ENCODE results near the gene UQCR11.

UQCR11 gene

GRCh38 chr19:1572795-1573194, 32.5 kb downstream of the UQCR11 start:
- TF ChIP-seq TEAD4 (IDR thresholded peaks at IDR 0.05) = no peak
- no peak for TF ChIP-seq RAD21 (IDR thresholded peaks at IDR 0.05; ENCODE audit: low read depth)
- no peak for TF ChIP-seq USF1 (IDR thresholded peaks at IDR 0.05)
- no peak for TF ChIP-seq CEBPB (IDR thresholded peaks at IDR 0.05)
- no peak for TF ChIP-seq ZBTB7A (IDR thresholded peaks at IDR 0.05; ENCODE audit: low read depth)
- no peak for TF ChIP-seq YY1 (IDR thresholded peaks at IDR 0.05; ENCODE audit: low read depth)
- no peak for TF ChIP-seq NFIC (IDR thresholded peaks at IDR 0.05)
- no peak for TF ChIP-seq TCF12 (IDR thresholded peaks at IDR 0.05; ENCODE audit: low read depth)

DNA sequence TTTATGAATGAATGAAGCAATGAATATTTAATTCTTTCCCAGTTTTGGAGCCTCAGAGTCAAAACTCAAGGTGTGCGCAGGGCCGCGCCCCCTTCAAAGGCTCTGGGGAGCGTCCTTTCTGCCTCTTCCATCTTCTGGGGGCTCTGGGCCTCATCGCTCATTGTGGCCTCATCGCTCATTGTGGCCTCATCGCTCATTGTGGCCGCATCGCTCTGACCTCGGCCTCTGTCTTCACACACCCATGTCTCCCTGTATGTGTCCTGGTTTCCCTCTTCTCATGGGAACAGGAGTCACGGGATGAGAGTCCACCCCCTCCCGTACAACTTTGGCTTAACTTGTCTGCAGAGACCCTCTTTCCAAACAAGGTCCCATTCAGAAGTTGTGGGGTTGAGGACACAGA, 33.9 kb downstream of the UQCR11 start:
- TF ChIP-seq CEBPB (IDR thresholded peaks at IDR 0.05) (no peak), MAX (IDR thresholded peaks at IDR 0.05) (no peak), TEAD4 (IDR thresholded peaks at IDR 0.05) (no peak), TCF12 (IDR thresholded peaks at IDR 0.05; ENCODE audit: low read depth) (no peak), REST (IDR thresholded peaks at IDR 0.05; ENCODE audit: low read depth) (no peak), TAF1 (IDR thresholded peaks at IDR 0.05; ENCODE audit: low read depth) (no peak), ZBTB7A (IDR thresholded peaks at IDR 0.05; ENCODE audit: low read depth) (no peak), USF1 (IDR thresholded peaks at IDR 0.05) (no peak), EGR1 (IDR thresholded peaks at IDR 0.05) (no peak), YY1 (IDR thresholded peaks at IDR 0.05; ENCODE audit: low read depth) (no peak), NFIC (IDR thresholded peaks at IDR 0.05) (no peak), CREB1 (IDR thresholded peaks at IDR 0.05; ENCODE audit: low read depth) (no peak), FOXM1 (IDR thresholded peaks at IDR 0.05; ENCODE audit: borderline replicate concordance, low read depth) (no peak)

DNA sequence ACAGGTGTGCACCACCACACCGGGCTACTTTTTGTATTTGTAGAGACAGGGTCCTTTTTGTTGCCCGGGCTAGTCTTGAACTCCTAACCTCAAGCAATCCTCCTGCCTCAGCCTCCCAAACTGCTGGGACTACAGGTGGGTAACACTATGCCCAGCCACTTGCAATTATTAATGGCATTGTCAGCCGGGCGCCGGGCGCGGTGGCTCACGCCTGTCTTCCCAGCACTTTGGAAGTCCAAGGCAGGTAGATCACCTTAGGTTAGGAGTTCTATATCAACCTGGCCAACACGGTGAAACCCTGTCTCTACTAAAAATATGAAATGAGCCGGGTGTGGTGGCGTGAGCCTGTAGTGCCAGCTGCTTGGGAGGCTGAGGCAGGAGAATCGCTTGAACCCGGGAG, 34.4 kb downstream of the UQCR11 start:
- no peak for TF ChIP-seq TCF12 (IDR thresholded peaks at IDR 0.05; ENCODE audit: low read depth)
- TF ChIP-seq CREB1 (IDR thresholded peaks at IDR 0.05; ENCODE audit: low read depth) = no peak
- TF ChIP-seq NFIC (IDR thresholded peaks at IDR 0.05) = no peak
- no peak for TF ChIP-seq ZBTB7A (IDR thresholded peaks at IDR 0.05; ENCODE audit: low read depth)
- TF ChIP-seq REST (IDR thresholded peaks at IDR 0.05; ENCODE audit: low read depth) = no peak
- no peak for TF ChIP-seq MAX (IDR thresholded peaks at IDR 0.05)
- TF ChIP-seq TEAD4 (IDR thresholded peaks at IDR 0.05) = no peak
- no peak for TF ChIP-seq FOXM1 (IDR thresholded peaks at IDR 0.05; ENCODE audit: borderline replicate concordance, low read depth)

DNA sequence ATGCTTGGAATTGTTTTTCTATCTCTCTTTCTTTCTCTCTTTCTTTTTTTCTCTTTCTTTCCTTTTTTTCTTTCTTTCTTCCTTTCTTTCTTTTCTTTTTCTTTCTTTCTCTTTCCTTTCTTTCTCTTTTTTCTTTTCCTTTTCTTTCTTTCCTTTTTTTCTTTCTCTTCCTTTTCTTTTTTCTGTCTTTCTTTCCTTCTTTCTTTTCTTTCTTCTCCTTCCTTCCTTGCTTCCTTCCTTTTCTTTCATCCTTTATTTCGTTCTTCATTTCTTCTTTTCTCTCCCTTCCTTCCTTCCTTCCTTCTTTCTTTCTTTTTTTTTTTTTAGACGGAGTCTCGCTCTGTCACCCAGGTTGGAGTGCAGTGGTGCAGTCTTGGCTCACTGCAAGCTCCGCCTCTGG, 35.3 kb downstream of the UQCR11 start:
- TF ChIP-seq ZBTB7A (IDR thresholded peaks at IDR 0.05; ENCODE audit: low read depth) (no peak), MAX (IDR thresholded peaks at IDR 0.05) (no peak), USF1 (IDR thresholded peaks at IDR 0.05) (no peak), CEBPB (IDR thresholded peaks at IDR 0.05) (no peak), FOXM1 (IDR thresholded peaks at IDR 0.05; ENCODE audit: borderline replicate concordance, low read depth) (no peak), TEAD4 (IDR thresholded peaks at IDR 0.05) (no peak), TAF1 (IDR thresholded peaks at IDR 0.05; ENCODE audit: low read depth) (no peak), YY1 (IDR thresholded peaks at IDR 0.05; ENCODE audit: low read depth) (no peak), TCF12 (IDR thresholded peaks at IDR 0.05; ENCODE audit: low read depth) (no peak), CREB1 (IDR thresholded peaks at IDR 0.05; ENCODE audit: low read depth) (no peak), EGR1 (IDR thresholded peaks at IDR 0.05) (no peak), EP300 (IDR thresholded peaks at IDR 0.05; ENCODE audit: borderline replicate concordance) (no peak)

DNA sequence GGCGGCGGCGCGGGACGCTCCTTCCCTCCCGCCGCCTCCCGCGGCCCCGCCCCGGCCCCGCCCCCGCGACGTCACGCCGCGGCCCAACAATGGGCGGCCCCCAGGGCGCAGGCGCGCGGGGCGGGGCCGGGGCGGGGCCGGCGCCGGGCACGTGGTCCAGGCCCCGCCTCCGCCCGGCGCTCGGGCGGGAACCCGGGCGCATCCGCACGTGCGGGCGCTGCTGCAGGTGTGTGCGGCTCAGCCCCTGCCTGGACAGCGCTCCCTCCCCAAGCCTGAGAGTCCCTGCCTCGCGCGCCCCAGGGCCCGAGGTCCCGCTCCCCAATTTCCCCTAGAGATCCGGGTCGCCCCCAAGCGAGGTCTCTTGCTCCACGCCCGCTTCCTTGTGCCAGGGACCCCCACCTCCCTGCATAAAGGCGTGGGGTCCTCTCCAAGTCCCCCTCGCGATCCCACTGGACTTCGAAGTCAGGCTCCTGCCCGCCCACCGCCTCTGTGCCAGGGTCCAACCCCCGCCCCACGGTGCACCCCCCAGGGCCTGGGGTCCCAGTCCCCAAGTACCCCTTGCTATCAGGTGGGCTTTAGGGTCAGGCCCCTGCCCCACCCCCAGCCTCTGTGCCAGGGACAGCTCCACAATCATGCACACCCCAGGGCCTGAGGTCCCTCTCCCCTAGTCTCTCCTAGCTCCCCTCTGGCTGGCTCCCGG, 36.8 kb downstream of the UQCR11 start, which contains the start of gene MEX3D:
MEX3D (minus strand) TSS at position 6 of the 700 bp plus-strand sequence. CDS start 267 bp downstream, outside the sequence.
- TF ChIP-seq USF1 (IDR thresholded peaks at IDR 0.05) = peak; percentile 84
- TF ChIP-seq NFIC (IDR thresholded peaks at IDR 0.05) = no peak
- no peak for TF ChIP-seq FOXM1 (IDR thresholded peaks at IDR 0.05; ENCODE audit: borderline replicate concordance, low read depth)
- TF ChIP-seq TAF1 (IDR thresholded peaks at IDR 0.05; ENCODE audit: low read depth) = no peak
- TF ChIP-seq YY1 (IDR thresholded peaks at IDR 0.05; ENCODE audit: low read depth) = no peak
- peak; percentile 99 for TF ChIP-seq MAX (IDR thresholded peaks at IDR 0.05)
- no peak for TF ChIP-seq EP300 (IDR thresholded peaks at IDR 0.05; ENCODE audit: borderline replicate concordance)
- TF ChIP-seq TEAD4 (IDR thresholded peaks at IDR 0.05) = no peak
